HL-60 (cell line): ENCODE results near the gene NFIA.

Experiments used
- DNase-seq, 2 experiments: peaks; one replicate each; pipeline ENCODE4 v3.0.0-alpha.2; 2010 to 2020; ENCODE audit warnings: low read depth in 1 of 2, low spot score in 1 of 2
- H3K27ac ChIP-seq: fragments of 250-450 bp; sonication (Bioruptor Pico); replicated peaks from 2 replicates; pipeline ENCODE4 v1.5.1; 2020; ENCODE audit warnings: mild to moderate bottlenecking, moderate library complexity
- H3K27me3 ChIP-seq: fragments of 250-450 bp; sonication (Bioruptor Pico); 2 replicates; pipeline ENCODE4 v1.5.1; 2021; ENCODE audit warnings: mild to moderate bottlenecking, moderate library complexity; ENCODE audit not compliant: insufficient read depth, poor library complexity, severe bottlenecking
- H3K4me3 ChIP-seq: replicated peaks from 2 replicates; pipeline ENCODE4 v1.5.1; 2011; ENCODE audit warnings: mild to moderate bottlenecking, control low read depth, low read length; ENCODE audit not compliant: insufficient read depth
- CTCF ChIP-seq: IDR thresholded peaks from one replicate; pipeline ENCODE4 v1.5.1; 2011; ENCODE audit warnings: low read length, control low read depth, inconsistent platforms; ENCODE audit not compliant: insufficient read depth
- GABPA ChIP-seq: IDR thresholded peaks from 2 replicates; pipeline ENCODE4 v1.6.1; 2012; ENCODE audit warnings: low read depth
- POLR2AphosphoS5 ChIP-seq: IDR thresholded peaks from 2 replicates; pipeline ENCODE4 v1.6.1; 2012; ENCODE audit warnings: low read depth
- REST ChIP-seq: IDR thresholded peaks from 2 replicates; pipeline ENCODE4 v1.6.1; 2012; ENCODE audit warnings: low read depth; ENCODE audit not compliant: insufficient replicate concordance
- SPI1 ChIP-seq: IDR thresholded peaks from 2 replicates; pipeline ENCODE4 v1.6.1; 2012; ENCODE audit warnings: low read depth, mild to moderate bottlenecking, borderline replicate concordance

Gene NFIA

GRCh38 chr1:61448914-61449313, 366.6 kb downstream of the NFIA start:
- H3K27me3 ChIP-seq, result no peaks in the 10 kb centered on the region
- H3K4me3 ChIP-seq, result no peak overlapping the region
- TF ChIP-seq REST (no peak), SPI1 (no peak), CTCF (no peak), POLR2AphosphoS5 (no peak), GABPA (no peak)
- DNase-seq, result no peak
- H3K27ac ChIP-seq, result no peak overlapping the region

GRCh38 chr1:61449410-61449809, 367.0 kb downstream of the NFIA start:
- no peak for DNase-seq
- no peaks in the 10 kb centered on the region for H3K27me3 ChIP-seq
- no peak overlapping the region for H3K27ac ChIP-seq
- no peak overlapping the region for H3K4me3 ChIP-seq
- no peak for TF ChIP-seq GABPA
- TF ChIP-seq POLR2AphosphoS5, result no peak
- TF ChIP-seq CTCF, result no peak
- TF ChIP-seq REST, result no peak
- no peak for TF ChIP-seq SPI1

GRCh38 chr1:61450454-61450853, 368.1 kb downstream of the NFIA start:
- no peak overlapping the region for H3K4me3 ChIP-seq
- H3K27me3 ChIP-seq, result no peaks in the 10 kb centered on the region
- DNase-seq, result no peak
- TF ChIP-seq POLR2AphosphoS5 (no peak), CTCF (no peak), GABPA (no peak), REST (no peak), SPI1 (no peak)
- no peak overlapping the region for H3K27ac ChIP-seq
